ENCODE results near the gene ZNF282. TPM values are rescaled to one million over a fixed set of nuclear protein-coding genes. Genes with fewer than 3 reads are reported as not detected.

The ZNF282 gene
- total RNA-seq, 2 donors from 2014 or later = 103 to 105 TPM

- Mint-ChIP-seq H3K4me3 (peak overlapping the region; percentile 17), H3K27me3 (no peaks in the 10 kb centered on the region), H3K36me3 (ENCODE audit: low read depth) (peaks cover 96% of the 10 kb centered on the region), H3K9me3 (no peaks in the 10 kb centered on the region), H3K27ac (peak overlapping the region; percentile 99), H3K4me1 (peaks cover 51% of the 10 kb centered on the region)
- ATAC-seq (replicated peaks) = no peak
These were observed 10.5 kb downstream of the ZNF282 start for GRCh38 chr7:149205690-149206381.

DNA sequence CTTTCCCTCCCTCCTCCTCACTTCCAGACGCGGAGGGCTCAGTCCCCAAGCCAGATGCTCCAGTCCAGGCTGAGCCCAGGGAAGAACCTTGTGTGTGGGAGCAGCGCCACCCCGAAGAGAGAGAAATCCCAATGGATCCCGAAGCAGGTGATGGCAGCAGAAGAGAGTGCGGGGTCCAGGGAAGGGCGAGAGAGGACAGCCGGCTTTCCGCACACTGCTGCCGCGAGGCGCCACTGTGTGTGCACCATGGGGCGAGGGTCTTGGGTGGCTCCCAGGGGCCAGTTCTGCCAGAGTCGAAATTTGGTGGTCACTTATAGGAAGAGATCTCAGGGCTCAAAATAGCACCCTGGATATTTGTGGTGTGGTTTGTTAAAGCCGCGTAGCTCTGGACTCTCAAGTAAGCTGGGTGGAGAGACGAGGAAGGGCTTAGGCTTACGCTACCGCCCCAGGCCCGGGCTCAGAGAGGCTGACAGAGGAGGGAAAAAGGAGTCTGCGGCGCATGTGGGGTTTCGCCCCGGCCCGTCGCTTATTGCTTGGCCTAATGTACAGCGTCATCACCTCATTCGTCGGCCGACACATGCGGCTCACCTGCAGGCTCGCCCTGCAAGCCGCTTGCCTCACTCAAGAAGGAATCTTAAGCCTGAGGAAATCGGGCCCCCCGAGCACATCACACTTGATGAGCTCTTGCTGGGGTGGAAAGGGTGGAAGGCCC, 12.1 kb downstream of the ZNF282 start:
- no peak for ATAC-seq (replicated peaks)
- Mint-ChIP-seq H3K27me3 (no peaks in the 10 kb centered on the region), H3K4me1 (peaks cover 41% of the 10 kb centered on the region), H3K27ac (peak overlapping the region; percentile 99), H3K36me3 (ENCODE audit: low read depth) (peaks cover 96% of the 10 kb centered on the region), H3K9me3 (no peaks in the 10 kb centered on the region), H3K4me3 (peak overlapping the region; percentile 25)

GRCh38 chr7:149209518-149210269, 14.3 kb downstream of the ZNF282 start:
- Mint-ChIP-seq H3K4me3 (peak overlapping the region; percentile 79), H3K36me3 (ENCODE audit: low read depth) (peaks cover 96% of the 10 kb centered on the region), H3K9me3 (no peaks in the 10 kb centered on the region), H3K4me1 (peaks cover 24% of the 10 kb centered on the region), H3K27ac (peak overlapping the region; percentile 99), H3K27me3 (no peaks in the 10 kb centered on the region)
- ATAC-seq (replicated peaks) = peak; percentile 83

DNA sequence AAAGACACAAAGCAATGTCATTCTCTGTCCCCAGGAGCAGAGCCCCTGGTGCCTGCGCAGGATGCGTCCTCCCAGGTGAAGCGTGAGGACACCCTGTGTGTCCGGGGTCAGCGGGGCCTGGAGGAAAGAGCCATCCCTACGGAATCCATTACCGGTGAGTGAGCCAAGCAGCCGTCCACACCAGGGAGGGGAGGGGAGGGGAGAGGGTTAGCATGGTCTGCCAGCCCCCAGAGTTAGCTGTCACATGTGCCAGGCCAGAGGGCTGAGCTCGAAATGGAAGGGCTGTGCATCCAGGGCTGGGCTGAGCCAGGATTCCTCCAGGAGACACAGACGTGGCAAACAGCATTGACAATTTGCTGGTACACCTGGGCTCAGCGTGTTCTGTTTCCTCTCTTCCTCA, 15.2 kb downstream of the ZNF282 start:
- H3K4me3 Mint-ChIP-seq = peak overlapping the region; percentile 79
- peaks cover 98% of the 10 kb centered on the region for H3K36me3 Mint-ChIP-seq (ENCODE audit: low read depth)
- no peaks in the 10 kb centered on the region for H3K27me3 Mint-ChIP-seq
- ATAC-seq (replicated peaks) = no peak
- no peaks in the 10 kb centered on the region for H3K9me3 Mint-ChIP-seq
- H3K4me1 Mint-ChIP-seq = peaks cover 22% of the 10 kb centered on the region
- H3K27ac Mint-ChIP-seq = peak overlapping the region; percentile 99

GRCh38 chr7:149214020-149214720, 18.8 kb downstream of the ZNF282 start:
- Mint-ChIP-seq H3K9me3 (no peaks in the 10 kb centered on the region), H3K36me3 (ENCODE audit: low read depth) (peaks cover 100% of the 10 kb centered on the region), H3K4me3 (peak overlapping the region; percentile 15), H3K27me3 (no peaks in the 10 kb centered on the region), H3K27ac (peak overlapping the region; percentile 71), H3K4me1 (peaks cover 13% of the 10 kb centered on the region)
- ATAC-seq (replicated peaks) = no peak

- peak overlapping the region; percentile 19 for H3K27ac Mint-ChIP-seq
- H3K27me3 Mint-ChIP-seq = no peaks in the 10 kb centered on the region
- no peak for ATAC-seq (replicated peaks)
- no peaks in the 10 kb centered on the region for H3K9me3 Mint-ChIP-seq
- H3K4me3 Mint-ChIP-seq = no peak overlapping the region
- peaks cover 100% of the 10 kb centered on the region for H3K36me3 Mint-ChIP-seq (ENCODE audit: low read depth)
- peaks cover 11% of the 10 kb centered on the region for H3K4me1 Mint-ChIP-seq
These were observed 21.1 kb downstream of the ZNF282 start for GRCh38 chr7:149216402-149216801.

DNA sequence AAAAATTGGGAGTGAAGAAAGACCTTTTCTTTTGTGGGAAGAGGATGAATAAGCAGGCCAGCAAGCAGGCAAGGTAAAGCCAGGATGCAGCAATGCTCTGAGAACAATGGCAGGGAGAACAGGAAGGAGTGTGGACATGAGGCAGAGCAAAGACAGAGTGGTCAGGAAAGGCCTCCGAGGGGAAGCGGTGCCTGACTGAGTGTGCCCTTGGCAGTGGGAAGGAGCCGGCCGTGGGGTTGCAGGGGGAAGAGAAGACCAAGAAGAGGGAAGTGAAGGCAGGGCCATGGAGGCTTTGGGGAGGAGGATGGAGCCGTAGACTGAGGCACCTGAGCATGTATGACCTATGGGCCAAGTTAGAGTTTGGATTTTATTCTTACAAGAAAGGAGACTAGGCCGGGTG, 22.2 kb downstream of the ZNF282 start:
- Mint-ChIP-seq H3K9me3 (no peaks in the 10 kb centered on the region), H3K4me1 (peaks cover 14% of the 10 kb centered on the region), H3K27me3 (no peaks in the 10 kb centered on the region), H3K4me3 (no peak overlapping the region), H3K36me3 (ENCODE audit: low read depth) (peaks cover 100% of the 10 kb centered on the region), H3K27ac (peak overlapping the region; percentile 35)
- no peak for ATAC-seq (replicated peaks)

- Mint-ChIP-seq H3K9me3 (no peaks in the 10 kb centered on the region), H3K36me3 (ENCODE audit: low read depth) (peaks cover 96% of the 10 kb centered on the region), H3K27ac (peak overlapping the region; percentile 63), H3K4me3 (no peak overlapping the region), H3K4me1 (peaks cover 14% of the 10 kb centered on the region), H3K27me3 (no peaks in the 10 kb centered on the region)
- no peak for ATAC-seq (replicated peaks)
These were observed 23.4 kb downstream of the ZNF282 start for GRCh38 chr7:149218469-149219420.

- no peaks in the 10 kb centered on the region for H3K9me3 Mint-ChIP-seq
- H3K27me3 Mint-ChIP-seq = no peaks in the 10 kb centered on the region
- no peak for ATAC-seq (replicated peaks)
- peaks cover 88% of the 10 kb centered on the region for H3K36me3 Mint-ChIP-seq (ENCODE audit: low read depth)
- peaks cover 14% of the 10 kb centered on the region for H3K4me1 Mint-ChIP-seq
- H3K27ac Mint-ChIP-seq = no peak overlapping the region
- no peak overlapping the region for H3K4me3 Mint-ChIP-seq
These were observed 25.2 kb downstream of the ZNF282 start for GRCh38 chr7:149220534-149220933.

GRCh38 chr7:149223176-149223575, 27.8 kb downstream of the ZNF282 start:
- H3K27ac Mint-ChIP-seq = no peak overlapping the region
- ATAC-seq (replicated peaks) = no peak
- no peaks in the 10 kb centered on the region for H3K27me3 Mint-ChIP-seq
- peaks cover 14% of the 10 kb centered on the region for H3K4me1 Mint-ChIP-seq
- peaks cover 72% of the 10 kb centered on the region for H3K36me3 Mint-ChIP-seq (ENCODE audit: low read depth)
- no peaks in the 10 kb centered on the region for H3K9me3 Mint-ChIP-seq
- H3K4me3 Mint-ChIP-seq = no peak overlapping the region

DNA sequence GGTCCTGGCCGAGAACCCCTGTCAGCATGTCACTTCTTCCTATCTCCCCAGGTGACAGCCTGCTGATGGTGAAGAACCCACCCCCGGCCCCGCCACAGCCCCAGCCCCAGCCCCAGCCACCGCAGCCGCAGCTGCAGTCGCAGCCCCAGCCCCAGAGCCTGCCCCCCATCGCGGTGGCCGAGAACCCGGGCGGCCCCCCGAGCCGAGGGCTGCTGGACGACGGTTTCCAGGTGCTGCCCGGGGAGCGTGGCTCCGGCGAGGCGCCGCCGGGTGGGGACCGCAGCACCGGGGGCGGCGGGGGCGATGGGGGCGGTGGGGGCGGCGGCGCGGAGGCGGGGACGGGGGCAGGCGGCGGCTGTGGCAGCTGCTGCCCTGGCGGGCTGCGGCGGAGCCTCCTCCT, 28.4 kb downstream of the ZNF282 start:
- Mint-ChIP-seq H3K9me3 (no peaks in the 10 kb centered on the region), H3K4me1 (peaks cover 14% of the 10 kb centered on the region), H3K27me3 (no peaks in the 10 kb centered on the region), H3K27ac (no peak overlapping the region), H3K4me3 (no peak overlapping the region), H3K36me3 (ENCODE audit: low read depth) (peaks cover 67% of the 10 kb centered on the region)
- no peak for ATAC-seq (replicated peaks)

- ATAC-seq (replicated peaks) = no peak
- no peak overlapping the region for H3K4me3 Mint-ChIP-seq
- peaks cover 11% of the 10 kb centered on the region for H3K4me1 Mint-ChIP-seq
- H3K27ac Mint-ChIP-seq = no peak overlapping the region
- no peaks in the 10 kb centered on the region for H3K27me3 Mint-ChIP-seq
- no peaks in the 10 kb centered on the region for H3K9me3 Mint-ChIP-seq
- peaks cover 61% of the 10 kb centered on the region for H3K36me3 Mint-ChIP-seq (ENCODE audit: low read depth)
These were observed 29.0 kb downstream of the ZNF282 start for GRCh38 chr7:149224352-149224751.

GRCh38 chr7:149225106-149225505, 29.8 kb downstream of the ZNF282 start:
- no peaks in the 10 kb centered on the region for H3K27me3 Mint-ChIP-seq
- peaks cover 12% of the 10 kb centered on the region for H3K4me1 Mint-ChIP-seq
- peak overlapping the region; percentile 66 for H3K27ac Mint-ChIP-seq
- peaks cover 53% of the 10 kb centered on the region for H3K36me3 Mint-ChIP-seq (ENCODE audit: low read depth)
- no peak overlapping the region for H3K4me3 Mint-ChIP-seq
- ATAC-seq (replicated peaks) = no peak
- no peaks in the 10 kb centered on the region for H3K9me3 Mint-ChIP-seq
